LNCAP (cell line): Measurements from ENCODE around the gene ARVCF.

Experiments
- TF ChIP-seq, protein P1 (sequence below): fragments of 450-650 bp; IDR thresholded peaks from 2 replicates; pipeline ENCODE4 v1.5.1; 2017; ENCODE audit warnings: mild to moderate bottlenecking

ARVCF gene

DNA sequence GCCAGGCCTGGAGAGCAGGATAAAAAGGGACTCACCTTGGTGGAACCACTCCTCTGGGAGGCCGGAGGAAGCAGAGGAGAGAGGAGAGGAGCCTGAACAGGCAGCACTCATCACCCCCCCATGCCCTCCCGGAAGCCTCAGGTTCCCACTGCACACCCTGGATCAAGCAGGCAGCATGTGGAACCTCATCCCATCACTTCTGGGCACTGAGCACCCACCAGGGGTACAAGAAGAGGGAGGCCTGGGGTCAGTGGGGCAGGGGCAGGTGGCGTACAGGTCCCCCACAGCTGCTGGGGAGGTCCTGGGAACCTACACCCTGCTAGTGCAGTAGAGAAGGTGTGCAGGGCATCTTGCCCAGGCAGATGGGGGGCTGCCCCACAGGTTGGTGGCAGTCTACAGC is 40.0 kb downstream of the ARVCF start:
- TF ChIP-seq, protein P1, sequence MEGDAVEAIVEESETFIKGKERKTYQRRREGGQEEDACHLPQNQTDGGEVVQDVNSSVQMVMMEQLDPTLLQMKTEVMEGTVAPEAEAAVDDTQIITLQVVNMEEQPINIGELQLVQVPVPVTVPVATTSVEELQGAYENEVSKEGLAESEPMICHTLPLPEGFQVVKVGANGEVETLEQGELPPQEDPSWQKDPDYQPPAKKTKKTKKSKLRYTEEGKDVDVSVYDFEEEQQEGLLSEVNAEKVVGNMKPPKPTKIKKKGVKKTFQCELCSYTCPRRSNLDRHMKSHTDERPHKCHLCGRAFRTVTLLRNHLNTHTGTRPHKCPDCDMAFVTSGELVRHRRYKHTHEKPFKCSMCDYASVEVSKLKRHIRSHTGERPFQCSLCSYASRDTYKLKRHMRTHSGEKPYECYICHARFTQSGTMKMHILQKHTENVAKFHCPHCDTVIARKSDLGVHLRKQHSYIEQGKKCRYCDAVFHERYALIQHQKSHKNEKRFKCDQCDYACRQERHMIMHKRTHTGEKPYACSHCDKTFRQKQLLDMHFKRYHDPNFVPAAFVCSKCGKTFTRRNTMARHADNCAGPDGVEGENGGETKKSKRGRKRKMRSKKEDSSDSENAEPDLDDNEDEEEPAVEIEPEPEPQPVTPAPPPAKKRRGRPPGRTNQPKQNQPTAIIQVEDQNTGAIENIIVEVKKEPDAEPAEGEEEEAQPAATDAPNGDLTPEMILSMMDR, result no peak

DNA sequence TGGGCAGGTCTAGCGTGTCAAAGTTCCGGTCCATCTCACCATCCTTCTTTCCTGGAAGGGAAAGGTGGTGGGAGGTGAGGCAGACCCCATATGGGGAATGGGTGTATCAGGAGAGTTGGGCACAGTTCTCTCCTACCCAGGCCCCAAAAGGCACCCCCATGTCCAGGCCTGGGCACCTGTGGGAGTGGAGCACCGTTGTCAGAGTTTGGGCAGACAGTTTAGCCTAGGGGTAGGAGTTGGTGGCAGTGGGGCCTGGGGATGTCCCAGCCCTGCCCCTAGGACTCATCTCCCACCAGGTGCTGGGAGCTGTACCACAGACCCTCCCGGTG is 41.0 kb downstream of the ARVCF start:
- TF ChIP-seq, protein P1, result no peak

DNA sequence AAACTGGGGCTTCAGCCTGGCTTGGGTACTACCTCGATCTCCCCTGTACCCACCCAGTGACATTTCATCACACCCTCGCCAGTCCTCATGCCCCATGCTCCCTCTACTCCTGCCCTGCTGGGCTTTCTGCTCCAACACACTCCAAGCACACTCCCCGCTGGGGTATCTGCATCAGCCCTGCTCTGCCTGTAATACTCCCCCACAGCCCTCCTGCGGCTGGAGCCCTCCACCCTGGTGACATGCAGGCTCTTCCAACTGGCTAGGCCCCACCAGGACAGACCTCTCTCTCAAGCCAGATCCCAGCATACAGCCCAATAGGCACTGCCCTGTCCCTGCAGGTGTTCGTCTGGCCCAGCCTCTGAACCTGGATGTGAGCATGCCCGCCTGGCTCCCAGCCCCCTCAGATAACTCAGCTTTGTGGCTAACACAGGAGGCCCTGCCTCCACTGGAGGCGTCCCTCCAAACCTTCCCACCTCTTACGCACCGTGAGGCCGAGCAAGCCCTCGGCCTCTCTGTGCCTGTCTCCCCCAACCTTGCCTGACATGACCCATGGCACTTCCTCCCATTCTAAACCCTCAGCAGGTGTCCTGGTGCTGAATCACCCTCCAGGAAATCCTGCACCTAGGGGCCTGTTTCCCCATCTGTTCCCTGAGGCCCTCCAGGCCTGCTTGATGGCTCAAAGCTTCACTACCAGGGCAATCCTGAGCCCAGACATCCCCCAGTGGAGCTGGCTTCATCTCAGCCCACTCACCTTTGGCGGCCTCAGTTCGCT is 41.5 kb downstream of the ARVCF start:
- TF ChIP-seq, protein P1, result no peak

- TF ChIP-seq, protein P1, result no peak
Observed at GRCh38 chr22:19974268-19974861, 42.3 kb downstream of the ARVCF start.

DNA sequence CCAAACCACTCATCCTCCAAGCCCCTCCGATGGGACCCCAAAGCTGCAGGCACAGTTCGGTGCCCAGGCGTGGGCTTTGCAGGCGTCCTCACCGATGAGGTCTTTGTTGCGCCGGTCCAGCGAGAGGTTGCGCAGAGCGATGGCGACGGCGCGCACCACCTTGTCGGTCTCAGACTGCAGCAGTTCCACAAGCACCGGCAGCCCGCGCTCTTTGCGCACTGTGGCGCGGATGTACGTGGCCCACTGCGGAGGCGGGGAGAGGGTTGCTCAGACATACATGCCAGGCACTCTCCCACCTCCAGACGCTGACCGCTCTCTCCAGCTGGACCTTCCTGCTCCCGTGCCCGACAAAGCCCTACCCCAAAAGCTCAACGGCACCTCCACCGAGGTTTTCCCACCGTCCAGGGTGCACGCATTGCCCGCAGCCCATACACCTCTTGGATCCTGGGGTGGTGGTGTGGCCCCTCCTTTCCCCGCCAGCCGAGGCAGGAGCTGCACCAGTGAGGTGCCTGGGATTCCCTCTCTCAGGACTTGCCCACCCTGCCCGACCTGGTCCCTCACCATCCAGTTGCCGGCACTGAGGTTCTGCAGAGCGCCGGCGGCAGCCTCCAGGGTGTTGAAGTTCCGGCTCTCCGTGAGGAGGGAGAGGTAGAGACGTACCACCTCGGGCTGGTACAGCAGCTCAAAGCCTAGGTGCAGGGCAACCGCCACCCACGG is 42.9 kb downstream of the ARVCF start:
- TF ChIP-seq, protein P1, result no peak

- TF ChIP-seq, protein P1, result no peak
Observed at GRCh38 chr22:19972652-19973550, 43.7 kb downstream of the ARVCF start.

GRCh38 chr22:19972251-19972650 is 44.4 kb downstream of the ARVCF start:
- TF ChIP-seq, protein P1, result no peak
